WI38 (cell line): Measurements from ENCODE around the gene URGCP.

ENCODE experiments used
- H3K4me3 ChIP-seq: 2 replicates; pipeline ENCODE4 v1.5.1; 2011; ENCODE audit warnings: low read depth, mild to moderate bottlenecking, control low read depth, low read length
- CTCF ChIP-seq: IDR thresholded peaks from 2 replicates; pipeline ENCODE4 v1.5.1; 2012; ENCODE audit warnings: low read depth, mild to moderate bottlenecking, control low read depth, low read length

The URGCP gene

GRCh38 chr7:43880596-43880995 lies 25.8 kb downstream of the URGCP start:
- no peak for TF ChIP-seq CTCF
- no peak overlapping the region for H3K4me3 ChIP-seq

- no peak overlapping the region for H3K4me3 ChIP-seq
- no peak for TF ChIP-seq CTCF
Observed at GRCh38 chr7:43879477-43879876, 26.9 kb downstream of the URGCP start.

GRCh38 chr7:43878867-43879266 lies 27.5 kb downstream of the URGCP start:
- no peak for TF ChIP-seq CTCF
- no peak overlapping the region for H3K4me3 ChIP-seq

- H3K4me3 ChIP-seq = no peak overlapping the region
- no peak for TF ChIP-seq CTCF
Observed at GRCh38 chr7:43877968-43878864, 28.2 kb downstream of the URGCP start.

GRCh38 chr7:43876976-43877745 lies 29.2 kb downstream of the URGCP start:
- no peak for TF ChIP-seq CTCF

GRCh38 chr7:43876241-43876640 lies 30.2 kb downstream of the URGCP start:
- no peak for TF ChIP-seq CTCF
- no peak overlapping the region for H3K4me3 ChIP-seq

More at GRCh38 chr7:43876976-43877745, 29.2 kb downstream of the URGCP start:
- H3K4me3 ChIP-seq = no peak overlapping the region

GRCh38 chr7:43873300-43873699 lies 33.1 kb downstream of the URGCP start:
- H3K4me3 ChIP-seq = no peak overlapping the region
- no peak for TF ChIP-seq CTCF
